Vagina (tissue), 2 donors: ENCODE data around the gene GANC.

Experiments used
- CTCF ChIP-seq, 3 experiments: fragments of 450-650 bp in 2 of 3; fragments of 200-600 bp in 1 of 3; sonication (generic) in 1 of 3; IDR thresholded peaks; one replicate each; pipeline ENCODE4 v1.5.1; 2017 to 2019; ENCODE audit warnings: antibody characterized with exemption in 3 of 3, mild to moderate bottlenecking in 2 of 3, moderate library complexity in 2 of 3
- POLR2A ChIP-seq, 2 donors: fragments of 450-650 bp; IDR thresholded peaks; one replicate each; pipeline ENCODE4 v1.6.1; 2017; ENCODE audit warnings: antibody characterized with exemption in 2 of 2, mild to moderate bottlenecking in 2 of 2, moderate library complexity in 2 of 2
- POLR2AphosphoS5 ChIP-seq, 2 donors: sonication (generic); formaldehyde crosslinking; IDR thresholded peaks; one replicate each; pipeline ENCODE4 v1.9.0; 2017; ENCODE audit warnings: antibody characterized with exemption in 2 of 2, mild to moderate bottlenecking in 2 of 2, low read depth in 1 of 2; ENCODE audit not compliant: insufficient read depth in 1 of 2

GRCh38 chr15:42267286-42267685, 5.7 kb upstream of the GANC start:
- TF ChIP-seq POLR2A (IDR thresholded peaks at IDR 0.05) = no peak
- no peak for TF ChIP-seq CTCF (IDR thresholded peaks at IDR 0.05)
- no peak for TF ChIP-seq POLR2AphosphoS5 (IDR thresholded peaks at IDR 0.05; ENCODE audit: insufficient read depth in 1 of 2, low read depth in 1 of 2)
